ENCODE results near the gene PIAS1. TPM values are rescaled to one million over a fixed set of nuclear protein-coding genes. Genes with fewer than 3 reads are reported as not detected.
"Not testable (repeated sequence)": the region's sequence is repeated elsewhere in the genome, so short reads cannot be mapped to it uniquely, and the experiment has no call there.

The PIAS1 gene
- total RNA-seq: 8.1 and 12.7 TPM in 2 replicates

DNA sequence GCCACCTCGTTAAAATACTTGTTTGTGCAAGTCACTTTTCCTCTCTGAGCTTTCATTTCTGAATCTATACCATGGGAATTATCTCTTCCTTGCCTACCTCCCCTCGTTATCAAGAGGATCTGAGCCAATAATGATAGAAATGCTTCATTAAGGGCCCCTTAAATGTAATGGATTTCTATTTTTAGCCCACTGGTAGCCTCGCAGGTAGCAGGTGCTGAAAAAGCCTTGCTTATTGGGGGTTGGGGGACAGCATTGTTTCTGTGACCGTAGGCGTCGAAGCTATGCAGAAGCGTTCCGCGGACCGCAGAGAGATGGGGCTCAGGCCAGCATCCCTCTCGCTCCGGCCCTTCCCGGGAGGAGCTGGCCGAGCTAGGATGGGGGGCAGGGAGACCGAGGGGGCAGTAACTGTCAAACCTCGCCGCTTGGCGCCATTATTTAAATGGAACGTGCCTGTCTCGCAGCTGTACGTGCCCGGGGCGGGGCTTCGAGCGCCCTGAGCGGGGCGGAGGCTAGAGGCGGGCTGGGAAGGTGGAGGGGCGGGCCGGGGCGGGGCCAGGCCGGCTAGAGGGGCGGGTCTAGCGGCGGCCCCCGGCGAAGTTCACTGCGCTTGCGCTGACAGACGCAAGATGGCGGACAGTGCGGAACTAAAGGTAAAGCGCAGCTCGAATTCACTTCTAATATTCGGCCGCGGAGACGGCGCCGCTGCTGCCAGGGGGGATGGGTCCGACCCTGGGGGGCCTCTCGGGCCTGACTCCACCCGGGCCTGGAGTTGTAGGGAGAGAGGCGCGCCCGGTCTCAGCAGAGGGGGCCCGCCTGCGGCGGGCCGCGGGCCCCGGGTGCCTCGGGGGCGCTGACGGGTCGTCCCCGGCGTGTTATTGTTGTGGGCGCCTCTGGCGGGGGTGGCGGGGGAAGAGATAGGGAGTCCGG is at the start of gene PIAS1:
PIAS1 (plus strand) TSS at position 615 of the 927 bp plus-strand sequence; CDS start at position 627, 12 bp downstream.
- DNase-seq (ENCODE audit: low read depth in 2 of 2): peak; percentile 93 to 95

DNA sequence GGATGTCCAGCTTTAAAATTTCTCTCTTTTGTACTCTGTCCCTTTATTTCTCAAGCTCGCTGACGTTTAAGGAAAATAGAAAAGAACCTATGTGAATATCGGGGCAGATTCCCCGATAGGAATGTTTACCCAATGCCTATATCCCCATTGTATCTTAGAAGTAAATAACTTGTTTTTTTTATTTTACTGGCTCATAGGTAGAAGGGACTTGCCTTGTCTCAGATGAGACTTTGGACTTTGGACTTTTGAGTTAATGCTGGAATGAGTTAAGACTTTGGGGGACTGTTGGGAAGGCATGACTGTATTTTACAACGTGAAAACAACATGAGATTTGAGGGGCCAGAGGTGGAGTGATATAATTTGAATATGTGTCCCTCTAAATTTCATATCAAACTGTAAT is 46.5 kb upstream of the PIAS1 start:
- not testable (repeated sequence) for DNase-seq (ENCODE audit: low read depth in 2 of 2)

DNA sequence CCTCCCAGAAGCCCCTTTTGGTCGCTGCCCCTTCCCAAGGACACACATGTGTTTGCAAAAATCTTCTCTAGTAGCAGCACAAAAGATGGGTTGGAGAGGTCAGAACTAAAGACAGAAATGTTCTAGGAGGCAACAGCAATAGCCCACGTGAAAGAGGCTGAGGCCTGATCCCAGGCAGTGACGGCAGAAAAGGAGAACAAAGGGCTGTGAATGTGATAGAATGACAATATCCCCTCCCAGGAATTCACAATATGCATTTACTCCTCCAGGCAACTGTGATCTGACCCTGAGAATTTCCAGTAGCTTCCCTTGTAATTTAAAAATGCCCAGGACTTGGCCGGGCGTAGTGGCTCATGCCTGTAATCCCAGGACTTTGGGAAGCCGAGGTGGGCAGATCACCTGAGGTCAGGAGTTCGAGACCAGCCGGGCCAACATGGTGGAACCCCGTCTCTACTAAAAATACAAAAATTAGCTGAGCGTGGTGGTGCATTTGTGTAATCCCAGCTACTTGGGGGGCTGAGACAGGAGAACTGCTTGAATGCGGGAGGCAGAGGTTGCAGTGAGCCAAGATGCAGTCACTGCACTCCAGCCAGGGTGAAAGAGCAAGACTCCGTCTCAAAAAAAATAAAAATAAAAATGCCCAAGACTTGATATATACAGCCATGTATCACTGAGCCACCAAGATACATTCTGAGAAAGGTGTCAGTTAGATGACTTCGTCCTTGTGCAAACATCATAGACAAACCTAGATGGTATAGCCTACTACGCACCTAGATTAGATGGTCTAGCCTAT is 43.6 kb upstream of the PIAS1 start:
- DNase-seq (ENCODE audit: low read depth in 2 of 2): no peak

DNA sequence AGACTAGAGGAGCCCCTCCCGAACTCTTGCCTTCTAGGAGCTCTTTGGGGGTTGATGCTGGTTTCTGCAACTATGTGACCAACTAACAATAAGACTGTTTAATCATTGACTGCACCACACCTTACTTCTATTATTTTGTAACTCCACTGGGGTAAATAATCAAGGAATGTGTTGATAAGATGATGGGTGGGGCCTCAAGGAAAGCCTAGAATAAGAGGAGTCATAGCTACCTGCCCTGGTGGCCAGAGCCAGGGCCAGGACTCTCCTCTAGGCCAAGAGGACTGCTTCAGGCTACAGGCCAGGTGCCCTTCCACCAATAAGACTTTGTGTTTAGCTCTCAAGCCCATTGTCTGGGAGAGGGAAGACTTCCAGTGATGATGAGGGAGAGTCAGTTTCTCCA is 41.2 kb upstream of the PIAS1 start:
- no peak for DNase-seq (ENCODE audit: low read depth in 2 of 2)

DNA sequence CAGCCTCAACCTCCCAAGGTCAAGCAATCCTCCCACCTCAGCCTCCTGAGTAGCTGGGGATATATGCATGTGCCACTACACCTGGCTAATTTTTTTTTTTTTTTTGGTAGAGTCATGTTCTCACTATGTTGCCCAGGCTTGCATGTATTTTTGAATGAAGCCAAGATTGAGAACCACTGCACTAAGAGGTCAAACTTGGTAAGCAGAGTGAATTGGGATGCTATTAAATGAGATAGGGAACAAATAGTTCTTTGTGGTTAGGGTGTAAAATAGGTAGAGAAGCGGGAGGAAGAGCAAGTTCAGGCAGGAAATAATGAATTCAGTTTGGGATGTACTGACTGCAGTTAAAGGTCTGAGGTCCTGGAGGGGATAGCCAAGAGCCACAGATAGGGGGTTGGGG is 39.9 kb upstream of the PIAS1 start:
- DNase-seq (ENCODE audit: low read depth in 2 of 2): no peak

- DNase-seq (ENCODE audit: low read depth in 2 of 2): no peak
Measured at GRCh38 chr15:68015244-68015643, 38.9 kb upstream of the PIAS1 start.

DNA sequence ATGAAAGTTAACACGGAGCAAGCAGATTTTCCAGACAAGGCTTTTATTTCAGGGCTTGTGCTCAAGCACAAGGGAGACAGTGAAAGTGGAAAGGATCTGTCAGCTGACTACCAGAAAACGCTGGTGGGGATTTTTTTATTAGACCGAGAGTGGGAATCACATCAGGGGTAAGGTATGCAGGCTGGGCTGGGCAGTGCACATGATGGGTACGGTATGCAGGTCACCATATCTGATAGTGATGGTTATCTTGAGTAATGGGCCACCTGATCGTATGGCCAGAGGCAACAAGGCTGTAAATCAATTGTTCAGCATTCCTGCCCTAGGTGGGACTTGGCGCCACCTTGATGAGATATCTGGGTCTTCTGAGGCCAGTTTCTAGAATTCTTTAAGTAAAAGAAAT is 36.9 kb upstream of the PIAS1 start:
- DNase-seq (ENCODE audit: low read depth in 2 of 2): no peak

GRCh38 chr15:68018797-68019444 is 35.2 kb upstream of the PIAS1 start:
- no peak for DNase-seq (ENCODE audit: low read depth in 2 of 2)

GRCh38 chr15:68019814-68020525 is 34.1 kb upstream of the PIAS1 start:
- DNase-seq (ENCODE audit: low read depth in 2 of 2): no peak

DNA sequence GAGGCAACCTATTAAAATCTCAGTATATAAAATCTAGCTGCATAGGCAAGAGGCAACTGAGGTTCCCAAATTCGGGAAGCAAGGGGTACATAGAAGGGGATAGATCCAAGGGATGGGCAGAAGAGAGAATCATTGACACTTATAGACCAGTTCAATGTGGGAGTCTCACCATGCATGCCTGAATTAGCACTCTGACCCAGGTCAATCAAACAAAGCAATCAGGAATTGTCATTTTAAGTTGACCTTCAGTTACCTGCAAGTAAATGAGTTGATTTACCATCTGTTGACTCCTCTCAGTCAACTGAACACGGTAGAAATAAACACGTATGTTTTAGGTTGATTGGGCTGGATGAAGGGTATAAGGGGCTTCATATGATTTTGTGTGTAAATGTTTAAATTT is 33.4 kb upstream of the PIAS1 start:
- DNase-seq (ENCODE audit: low read depth in 2 of 2): no peak

GRCh38 chr15:68022061-68022460 is 32.1 kb upstream of the PIAS1 start:
- DNase-seq (ENCODE audit: low read depth in 2 of 2): no peak

DNA sequence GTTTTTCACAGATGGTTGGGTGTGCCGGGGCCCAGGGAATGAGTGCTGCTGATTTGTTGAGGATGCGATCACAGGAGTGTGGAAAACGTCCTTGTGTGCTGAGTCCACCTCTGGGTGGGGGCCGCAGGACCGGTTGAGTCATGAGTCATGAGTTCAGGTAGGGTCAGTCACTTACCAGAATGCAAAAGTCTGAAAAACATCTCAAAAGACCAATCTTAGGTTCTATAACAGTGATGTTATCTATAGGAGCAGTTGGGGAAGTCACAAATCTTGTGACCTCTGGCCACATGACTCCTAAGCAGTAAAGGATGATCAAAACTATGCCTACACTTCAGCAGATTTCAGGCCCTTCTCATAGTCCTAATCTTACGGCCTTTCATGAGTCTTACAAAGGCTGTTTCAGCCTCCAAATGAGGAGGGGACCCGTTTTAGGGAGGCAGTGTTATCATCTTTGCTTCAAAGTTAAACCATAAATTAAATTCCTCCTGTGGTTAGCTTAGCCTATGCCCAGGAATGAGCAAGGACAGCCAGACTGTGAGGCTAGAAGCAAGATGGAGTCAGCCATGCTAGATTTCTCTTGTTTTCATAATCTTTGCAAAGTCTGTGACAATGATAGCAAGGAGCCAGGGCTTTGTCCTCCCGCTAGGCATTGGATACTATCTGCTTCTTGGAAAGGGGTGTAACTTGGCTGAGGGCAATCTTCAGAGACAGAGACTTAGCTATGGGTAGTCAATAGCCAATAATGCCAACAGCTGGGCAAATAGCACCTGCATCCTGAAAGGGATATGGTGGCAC is 30.6 kb upstream of the PIAS1 start:
- DNase-seq (ENCODE audit: low read depth in 2 of 2): no peak

DNA sequence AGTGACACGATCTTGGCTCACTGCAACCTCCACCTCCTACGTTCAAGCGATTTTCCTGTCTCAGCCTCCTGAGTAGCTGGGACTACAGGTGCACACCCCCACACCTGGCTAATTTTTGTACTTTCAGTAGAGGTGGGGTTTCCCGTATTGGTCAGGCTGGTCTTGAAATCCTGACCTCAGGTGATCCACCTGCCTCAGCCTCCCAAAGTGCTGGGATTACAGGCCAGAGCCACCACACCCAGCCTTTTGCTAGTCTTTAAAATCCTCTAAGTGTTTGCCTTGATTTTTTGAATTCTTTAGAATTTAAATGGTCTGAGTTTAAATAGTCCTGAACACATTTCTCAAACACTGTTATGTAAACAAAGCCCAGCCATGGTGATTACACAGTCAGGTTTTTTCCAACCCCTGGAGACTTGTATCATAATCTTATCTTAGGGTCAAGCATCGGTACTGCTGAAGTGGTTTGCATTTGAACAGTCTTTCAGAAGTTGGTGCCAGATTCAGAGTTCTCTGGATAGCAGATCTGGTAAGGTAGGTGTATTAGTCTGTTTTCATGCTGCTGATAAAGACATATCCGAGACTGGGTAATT is 28.2 kb upstream of the PIAS1 start:
- no peak for DNase-seq (ENCODE audit: low read depth in 2 of 2)

DNA sequence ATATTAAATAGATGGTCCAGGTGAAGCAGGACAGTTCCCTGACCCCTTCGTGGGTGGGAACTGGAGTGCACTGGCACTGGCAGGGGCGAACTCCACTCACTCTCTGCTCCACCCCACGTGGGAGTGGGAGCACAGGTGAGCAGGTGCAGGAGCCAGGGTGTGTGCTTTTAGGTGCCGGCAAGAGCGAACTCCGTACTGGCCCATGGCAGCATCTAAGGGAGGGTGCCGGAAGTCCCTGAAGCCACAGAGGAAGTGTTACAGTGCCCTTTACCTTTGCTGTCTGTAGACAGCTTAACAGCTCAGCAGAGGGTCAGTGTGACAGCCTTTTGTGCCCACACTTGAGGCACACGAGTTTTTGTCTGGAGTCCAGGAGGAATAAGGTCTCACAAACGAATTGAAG is 26.7 kb upstream of the PIAS1 start:
- DNase-seq (ENCODE audit: low read depth in 2 of 2): no peak

GRCh38 chr15:68028137-68028887 is 25.8 kb upstream of the PIAS1 start:
- DNase-seq (ENCODE audit: low read depth in 2 of 2): no peak

GRCh38 chr15:68028888-68029207 is 25.3 kb upstream of the PIAS1 start:
- no peak for DNase-seq (ENCODE audit: low read depth in 2 of 2)

DNA sequence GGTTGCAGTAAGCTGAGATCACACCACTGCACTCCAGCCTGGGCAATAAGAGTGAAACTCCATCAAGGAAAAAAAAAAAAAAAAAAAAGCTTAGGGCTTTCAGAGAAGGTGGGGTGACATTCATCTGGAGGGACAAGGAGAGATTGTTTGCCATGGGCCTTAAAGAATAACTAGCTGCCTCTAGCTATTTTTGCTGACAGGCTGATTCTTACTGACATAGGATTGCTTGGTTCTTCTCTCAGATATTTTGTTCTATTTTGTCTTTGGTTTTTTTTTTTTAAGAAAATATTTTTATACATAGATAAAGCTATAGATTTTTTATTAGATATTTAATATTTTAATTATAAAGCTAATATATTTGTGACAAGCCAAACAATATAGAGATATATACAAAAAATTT is 24.2 kb upstream of the PIAS1 start:
- no peak for DNase-seq (ENCODE audit: low read depth in 2 of 2)

DNA sequence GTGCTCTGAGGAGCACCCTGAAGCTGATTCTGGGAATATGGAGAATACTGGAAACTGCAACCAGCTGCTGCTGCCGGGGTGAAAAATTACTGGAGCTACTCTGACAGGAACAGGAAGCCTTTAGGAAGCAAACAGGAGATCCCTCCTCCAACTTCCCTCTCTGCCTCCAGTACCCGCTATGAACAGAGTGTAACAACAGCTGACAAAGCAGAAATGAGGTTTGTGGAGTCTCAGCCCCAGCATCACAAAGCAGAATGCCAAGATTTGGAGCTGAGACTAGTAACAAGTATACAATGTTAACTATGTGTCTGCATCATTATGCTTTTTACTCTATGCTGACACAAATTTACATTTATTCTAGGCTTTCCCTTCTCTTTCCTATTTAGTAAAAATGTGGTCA is 22.7 kb upstream of the PIAS1 start:
- peak; percentile 4 to 31 for DNase-seq (ENCODE audit: low read depth in 2 of 2)

- DNase-seq (ENCODE audit: low read depth in 2 of 2): no peak
Measured at GRCh38 chr15:68032672-68033071, 21.4 kb upstream of the PIAS1 start.

DNA sequence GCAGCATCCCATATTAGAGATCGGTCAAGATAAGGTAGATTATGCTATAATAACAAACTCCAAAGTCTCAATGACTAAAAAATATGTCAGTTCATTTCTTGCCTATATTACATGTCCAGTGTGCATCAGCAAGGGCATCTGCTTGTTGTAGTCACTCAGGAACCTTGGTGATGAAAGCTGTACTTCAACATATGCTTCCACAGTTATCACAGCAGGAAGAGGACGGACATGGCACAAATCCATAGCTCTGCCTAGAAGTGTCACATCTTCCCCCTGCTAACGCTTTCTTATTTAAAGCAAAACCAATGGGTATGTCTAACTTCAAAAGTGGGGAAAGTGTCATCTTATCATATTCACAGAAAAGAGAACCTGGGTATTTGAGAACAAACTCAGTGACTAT is 20.0 kb upstream of the PIAS1 start:
- peak in 1 of 2 donors; percentile 3 for DNase-seq (ENCODE audit: low read depth in 2 of 2)

All from lung microvascular endothelial cell (primary cell).